Activated T-helper 9 cell treated with anti-CD3 and anti-CD28 coated beads, Interleukin-2, amount 50 U/mL, for 16 hours (primary cell): ENCODE data around the gene NLN.
"Not testable (repeated sequence)": the region's sequence is repeated elsewhere in the genome, so short reads cannot be mapped to it uniquely, and the experiment has no call there.

ENCODE experiments used
- DNase-seq: peaks from one replicate; pipeline ENCODE4 v3.0.0-alpha.2; 2020; ENCODE audit warnings: low read depth

NLN gene

GRCh38 chr5:65721720-65722574, at the start of gene NLN, which contains the start of gene SGTB:
TSS of gene NLN (plus strand) at chr5:65722205. CDS start at chr5:65722374, 169 bp downstream.
TSS of gene SGTB (minus strand) at chr5:65722109. CDS start at chr5:65720807, 1,302 bp downstream.
- peak; percentile 81 for DNase-seq

- DNase-seq, result no peak
Measured at GRCh38 chr5:65672796-65673195, 49.2 kb upstream of the NLN start.

GRCh38 chr5:65674749-65675148, 47.3 kb upstream of the NLN start:
- DNase-seq, result no peak

GRCh38 chr5:65676056-65676455, 45.9 kb upstream of the NLN start:
- DNase-seq, result not testable (repeated sequence)

- DNase-seq, result no peak
Measured at GRCh38 chr5:65682148-65682547, 39.9 kb upstream of the NLN start.

GRCh38 chr5:65693121-65693520, 28.9 kb upstream of the NLN start:
- no peak for DNase-seq

GRCh38 chr5:65695162-65695755, 26.7 kb upstream of the NLN start:
- no peak for DNase-seq

GRCh38 chr5:65695896-65696295, 26.1 kb upstream of the NLN start:
- DNase-seq, result no peak

GRCh38 chr5:65696892-65697291, 25.1 kb upstream of the NLN start:
- no peak for DNase-seq

- DNase-seq, result no peak
Measured at GRCh38 chr5:65699338-65699737, 22.7 kb upstream of the NLN start.

- DNase-seq, result no peak
Measured at GRCh38 chr5:65702036-65702435, 20.0 kb upstream of the NLN start.

GRCh38 chr5:65704621-65705239, 17.3 kb upstream of the NLN start:
- no peak for DNase-seq

- no peak for DNase-seq
Measured at GRCh38 chr5:65707663-65708062, 14.3 kb upstream of the NLN start.

- no peak for DNase-seq
Measured at GRCh38 chr5:65708145-65708544, 13.9 kb upstream of the NLN start.

GRCh38 chr5:65718576-65719310, 3.3 kb upstream of the NLN start:
- DNase-seq, result no peak

- peak; percentile 2 for DNase-seq
Measured at GRCh38 chr5:65721050-65721719, 820 bp upstream of the NLN start.

GRCh38 chr5:65722575-65723403, 784 bp downstream of the NLN start:
- no peak for DNase-seq

GRCh38 chr5:65727491-65728156, 5.6 kb downstream of the NLN start:
- DNase-seq, result no peak

- no peak for DNase-seq
Measured at GRCh38 chr5:65728218-65728617, 6.2 kb downstream of the NLN start.

GRCh38 chr5:65730910-65731309, 8.9 kb downstream of the NLN start:
- no peak for DNase-seq
